CD4-positive, alpha-beta T cell treated with Interleukin-17A for 1 hour (primary cell): ENCODE results near the gene SP5.
"Not testable (repeated sequence)": the region's sequence is repeated elsewhere in the genome, so short reads cannot be mapped to it uniquely, and the experiment has no call there.

ENCODE experiments used
- DNase-seq: peaks from one replicate; pipeline ENCODE4 v3.0.0-alpha.2; 2020

The SP5 gene

DNA sequence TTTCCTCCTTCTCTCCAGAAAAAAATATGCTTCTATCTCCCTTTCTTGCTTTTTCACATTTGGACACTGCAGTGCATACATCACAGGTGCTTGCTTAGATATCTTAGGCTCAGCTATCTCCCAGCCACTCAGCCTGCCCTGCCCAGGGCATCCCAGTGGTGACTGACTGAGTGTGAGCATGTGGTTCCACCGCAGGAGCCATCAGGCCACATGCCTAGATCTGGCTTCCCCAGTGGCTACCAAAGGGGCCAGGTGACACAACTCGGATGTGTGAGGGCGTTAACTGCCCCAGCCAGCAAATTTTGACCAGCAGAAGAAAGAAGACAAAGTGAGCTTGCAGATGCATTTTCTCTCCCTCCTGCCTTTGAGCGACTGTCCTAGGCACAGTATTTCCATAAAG, 25.5 kb downstream of the SP5 start:
- no peak for DNase-seq

DNA sequence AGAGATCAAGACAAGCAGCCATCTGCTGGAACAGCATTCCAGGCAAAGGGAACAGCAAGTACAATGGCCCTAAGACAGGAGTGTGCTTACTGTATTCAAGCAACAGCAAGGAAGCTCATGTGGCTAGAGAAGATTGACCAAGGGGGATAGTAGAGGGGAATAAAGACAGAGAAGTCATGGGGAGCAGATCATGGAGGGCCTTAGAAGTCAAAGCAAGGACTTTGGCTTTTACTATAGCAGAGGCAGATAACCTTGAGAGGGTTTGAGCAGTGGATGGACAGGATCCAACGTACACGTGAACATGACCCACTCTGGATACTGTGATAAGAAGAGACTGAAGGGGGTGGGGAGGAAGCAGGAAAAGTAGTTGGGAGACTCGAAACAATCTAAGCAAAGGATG, 26.9 kb downstream of the SP5 start:
- no peak for DNase-seq

DNA sequence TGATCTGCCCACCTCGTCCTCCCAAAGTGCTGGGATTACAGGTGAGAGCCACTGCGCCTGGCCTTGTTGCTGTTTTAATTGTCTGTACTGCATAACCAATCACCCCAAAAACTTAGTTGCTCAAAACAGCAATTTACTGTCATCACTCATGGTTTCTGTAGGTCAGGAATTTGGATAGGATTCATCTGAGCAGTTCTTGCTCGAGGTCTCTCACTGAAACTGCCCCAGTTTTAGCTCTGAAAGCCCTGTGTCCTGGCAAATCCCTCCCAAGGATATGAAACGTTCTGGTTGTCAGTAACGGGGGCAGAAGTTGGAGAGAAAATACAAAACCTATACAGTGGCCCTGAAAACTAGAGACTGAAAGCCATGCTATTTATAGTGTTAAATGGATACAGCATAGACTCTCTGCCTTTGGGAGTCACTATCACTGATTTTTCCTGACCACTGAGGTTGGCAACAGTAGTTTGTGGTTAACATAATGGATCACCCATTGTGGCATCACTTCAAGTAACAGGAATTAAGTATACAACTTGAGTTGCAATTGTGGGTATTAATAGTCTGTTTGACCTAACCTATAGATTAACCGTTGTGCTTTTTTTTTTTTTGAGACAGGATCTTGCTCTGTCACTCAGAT, 27.9 kb downstream of the SP5 start:
- DNase-seq, result no peak

DNA sequence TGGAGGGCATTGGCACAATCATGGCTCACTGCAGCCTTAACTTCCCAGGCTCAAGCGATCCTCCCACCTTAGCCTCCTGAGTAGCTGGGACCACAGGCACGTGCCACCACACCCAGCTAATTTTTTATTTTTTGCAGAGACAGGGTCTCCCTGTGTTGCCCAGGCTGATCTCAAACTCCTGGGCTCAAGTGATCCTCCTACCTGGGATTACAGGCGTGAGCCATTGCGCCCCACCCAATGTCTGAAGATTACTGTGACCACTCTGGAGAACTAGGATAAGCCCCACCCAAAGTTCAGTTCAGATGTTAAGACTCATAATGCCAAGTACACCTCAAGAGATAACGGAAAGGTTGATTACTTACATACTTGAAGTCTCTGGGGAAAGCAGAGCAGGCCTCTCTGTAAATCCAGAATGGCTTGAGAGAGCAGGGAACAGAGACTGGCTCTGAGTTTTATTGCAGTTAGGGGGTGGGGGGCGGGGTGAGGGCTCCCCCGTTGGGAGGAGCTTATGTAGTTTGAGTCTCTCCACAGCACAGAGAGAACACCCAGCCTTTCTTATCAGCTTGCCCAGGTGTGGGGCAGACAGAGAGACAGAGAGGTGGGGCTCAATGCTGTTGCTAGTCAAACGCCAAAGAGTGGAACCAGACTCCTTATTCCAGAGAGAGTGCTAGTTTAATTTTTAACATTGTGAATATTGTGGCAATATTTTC, 28.5 kb downstream of the SP5 start:
- no peak for DNase-seq

DNA sequence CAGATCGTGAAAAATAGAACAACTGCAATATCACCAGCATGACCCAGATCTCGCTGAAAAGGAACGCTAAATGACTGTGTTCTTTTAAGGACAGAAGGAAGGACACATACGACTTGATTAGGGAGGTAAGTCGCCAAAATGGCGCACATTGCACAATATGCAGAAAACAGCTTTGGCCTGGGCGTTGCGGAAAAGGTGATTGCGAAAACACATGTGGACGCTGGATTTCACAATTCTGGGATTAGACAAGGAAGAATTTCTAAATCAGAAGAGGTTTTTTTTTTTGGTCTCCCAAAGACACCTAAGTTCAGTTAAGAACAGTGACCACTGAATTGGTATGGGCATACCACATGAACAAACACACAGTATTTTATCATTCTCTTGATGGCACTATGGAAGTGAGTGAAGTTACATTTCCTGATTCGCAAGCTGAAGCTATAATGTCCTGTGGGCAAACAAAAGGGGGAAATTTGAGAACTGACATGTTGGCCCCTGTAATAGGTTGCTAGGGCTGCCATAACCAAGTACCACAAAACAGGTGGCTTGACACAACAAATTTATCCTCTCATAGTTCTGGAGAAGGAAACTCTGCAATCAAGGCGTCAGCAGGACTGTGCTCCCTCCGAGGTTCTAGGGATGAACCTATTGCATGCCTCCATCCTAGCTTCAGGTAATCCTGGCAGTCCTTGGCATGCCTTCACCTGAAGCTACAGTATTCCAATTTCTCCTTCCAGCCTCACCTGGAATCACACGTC, 29.3 kb downstream of the SP5 start:
- DNase-seq, result no peak

DNA sequence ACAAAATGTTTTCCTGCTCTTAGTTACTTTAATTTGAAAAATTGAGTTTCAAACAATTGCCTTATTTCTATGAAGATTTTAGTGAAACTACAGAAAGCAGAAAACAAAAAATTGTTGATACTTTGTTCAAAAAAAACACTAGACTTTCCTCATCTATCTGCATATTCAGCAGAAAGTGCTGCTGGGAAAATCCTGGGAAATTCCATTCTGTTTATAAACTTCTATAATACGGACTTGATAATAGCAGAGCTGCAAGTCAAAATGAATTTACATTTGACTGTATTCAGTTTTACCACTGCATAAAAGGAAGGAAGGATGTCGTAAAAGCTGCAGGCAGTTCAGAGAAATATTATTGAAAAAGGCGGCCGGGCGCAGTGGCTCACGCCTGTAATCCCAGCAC, 30.2 kb downstream of the SP5 start:
- no peak for DNase-seq

DNA sequence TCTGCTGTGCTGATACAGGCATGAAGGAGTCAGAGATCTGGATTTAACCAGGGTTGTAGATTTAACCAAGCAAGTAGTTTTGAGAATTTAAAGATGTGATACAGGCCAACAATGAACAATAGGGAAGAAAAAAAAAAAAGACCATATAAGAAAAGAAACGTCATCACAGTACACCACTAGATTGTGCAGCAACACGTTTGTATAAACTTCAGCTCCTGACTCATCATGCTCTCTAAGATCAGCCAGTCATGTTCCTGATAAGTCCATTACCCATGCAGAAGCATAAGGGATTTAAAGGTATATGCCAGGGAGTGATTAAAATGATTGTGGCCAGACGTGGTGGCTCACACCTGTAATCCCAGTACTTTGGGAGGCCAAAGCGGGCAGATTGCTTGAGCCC, 32.8 kb downstream of the SP5 start:
- DNase-seq, result no peak

DNA sequence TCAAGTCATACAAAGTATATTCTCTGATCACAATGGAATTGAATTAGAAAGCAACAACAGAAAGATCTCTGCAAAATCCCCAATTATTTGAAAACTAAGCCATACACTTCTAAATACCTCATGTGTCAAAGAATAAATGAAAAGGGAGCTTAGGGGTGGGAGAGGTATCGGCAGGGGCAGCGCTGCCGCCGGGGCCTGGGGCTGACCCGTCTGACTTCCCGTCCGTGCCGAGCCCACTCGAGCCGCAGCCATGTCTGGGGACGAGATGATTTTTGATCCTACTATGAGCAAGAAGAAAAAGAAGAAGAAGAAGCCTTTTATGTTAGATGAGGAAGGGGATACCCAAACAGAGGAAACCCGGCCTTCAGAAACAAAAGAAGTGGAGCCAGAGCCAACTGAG, 36.4 kb downstream of the SP5 start:
- DNase-seq, result not testable (repeated sequence)

DNA sequence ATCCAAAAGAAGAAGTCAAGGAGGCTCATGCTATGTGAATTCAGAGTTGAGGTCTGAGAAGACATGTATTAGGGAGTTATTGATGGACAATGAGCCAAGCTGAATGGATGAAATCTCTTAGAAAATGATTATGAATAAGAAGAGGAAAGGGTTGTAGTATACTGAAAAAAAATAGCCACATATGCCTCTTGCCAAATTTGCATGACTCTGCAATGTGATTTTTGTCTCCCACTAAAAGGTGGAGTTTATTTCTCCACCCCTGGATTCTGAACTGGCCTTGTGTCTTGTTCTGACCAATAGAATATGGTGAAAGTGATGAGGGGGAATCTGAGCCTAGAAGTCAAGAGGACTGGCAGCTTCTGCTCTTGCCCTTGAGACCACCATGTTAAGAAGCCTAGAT, 46.4 kb downstream of the SP5 start:
- no peak for DNase-seq

DNA sequence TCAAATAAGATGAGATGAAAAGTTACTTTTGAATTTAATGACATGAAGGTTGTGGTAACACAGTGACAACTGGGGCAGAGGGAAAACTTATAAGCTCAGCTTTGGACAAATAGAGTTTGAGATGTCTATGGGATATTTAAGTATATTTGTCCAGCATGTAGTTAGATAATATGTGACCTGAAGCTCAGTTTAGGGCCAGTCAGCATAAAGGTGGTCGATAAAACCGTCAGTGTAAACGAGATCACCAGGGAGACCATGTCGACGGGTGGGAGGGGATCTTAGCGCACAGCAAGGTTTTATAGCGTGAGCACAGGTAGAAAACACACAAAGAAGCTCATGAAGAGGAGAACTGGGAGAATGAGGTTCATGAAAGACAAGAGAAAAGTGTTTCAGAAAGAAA, 47.6 kb downstream of the SP5 start:
- no peak for DNase-seq

DNA sequence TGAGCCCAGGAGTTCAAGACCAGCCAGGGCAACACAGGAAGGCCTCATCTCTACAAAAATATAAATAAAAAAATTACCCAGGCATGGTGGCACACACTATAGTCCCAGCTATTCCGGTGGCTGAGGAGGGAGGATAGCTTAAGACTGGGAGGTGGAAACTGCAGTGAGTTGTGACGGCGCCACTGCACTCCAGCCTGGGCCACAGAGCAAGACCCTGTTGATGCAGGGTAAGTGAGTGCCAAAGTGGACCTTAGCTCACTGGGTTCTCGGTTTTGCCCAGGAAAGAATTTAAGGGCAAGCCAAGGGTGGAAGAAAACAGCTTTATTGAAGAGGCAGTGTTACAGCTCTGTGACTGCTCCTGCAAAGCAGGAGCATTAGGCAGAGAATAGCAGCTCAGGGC, 48.1 kb downstream of the SP5 start:
- no peak for DNase-seq

DNA sequence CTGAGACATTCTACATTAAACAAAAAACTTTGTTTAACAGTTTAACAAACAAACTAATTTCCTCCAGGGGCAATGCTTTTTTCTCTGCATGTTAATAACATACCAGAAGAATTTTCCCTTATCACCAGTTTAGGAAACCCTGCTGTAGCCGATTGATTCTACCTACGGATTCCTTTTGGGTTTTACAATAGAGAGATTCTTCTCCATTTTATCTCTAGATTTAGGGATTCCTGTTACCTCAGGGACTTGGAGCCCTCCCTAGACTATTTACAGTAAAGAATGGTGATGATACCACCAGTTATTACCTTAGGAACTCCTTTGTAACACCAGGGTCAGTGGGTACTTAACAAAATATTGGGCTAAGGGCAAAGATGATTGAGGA, 49.7 kb downstream of the SP5 start:
- no peak for DNase-seq

DNA sequence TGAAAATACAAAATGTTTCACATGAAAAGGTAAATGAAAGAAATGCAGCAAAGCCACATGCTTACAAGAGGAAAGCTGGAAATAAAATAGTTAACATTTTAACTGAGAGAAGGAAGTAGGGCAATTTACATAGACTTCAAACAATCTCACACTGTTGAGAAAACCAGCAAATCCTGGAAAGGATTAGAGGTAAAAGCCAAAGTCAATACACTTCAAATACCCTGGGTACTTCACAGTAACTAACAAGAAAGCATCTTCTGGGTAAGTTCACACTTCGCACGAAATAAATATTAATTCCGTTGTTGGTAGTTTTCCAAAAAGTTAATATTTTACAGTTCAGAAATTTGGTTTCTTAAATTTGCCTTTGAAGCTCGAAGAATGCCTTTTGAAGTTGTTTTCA, 51.6 kb downstream of the SP5 start:
- no peak for DNase-seq
